GM19452 (cell line): ENCODE data around the gene ACSS3.
"Not testable (repeated sequence)": the region's sequence is repeated elsewhere in the genome, so short reads cannot be mapped to it uniquely, and the experiment has no call there.

Experiments
- ATAC-seq: cut with Tn5 transposase; IDR thresholded peaks from one replicate; pipeline ENCODE4 v1.9.1; 2021; ENCODE audit not compliant: unreplicated experiment

Gene ACSS3

GRCh38 chr12:81077686-81078441 lies at the start of gene ACSS3:
Gene ACSS3 (plus strand): TSS chr12:81078079. CDS start chr12:81078121, 42 bp downstream.
- no peak for ATAC-seq

GRCh38 chr12:81034926-81035325 lies 43.0 kb upstream of the ACSS3 start:
- ATAC-seq = no peak

GRCh38 chr12:81039231-81039630 lies 38.6 kb upstream of the ACSS3 start:
- no peak for ATAC-seq

- ATAC-seq = no peak
These were observed 33.7 kb upstream of the ACSS3 start for GRCh38 chr12:81043979-81044740.

GRCh38 chr12:81064971-81065370 lies 12.9 kb upstream of the ACSS3 start:
- ATAC-seq = not testable (repeated sequence)

GRCh38 chr12:81070846-81071245 lies 7.0 kb upstream of the ACSS3 start:
- no peak for ATAC-seq

- ATAC-seq = no peak
These were observed 2.3 kb upstream of the ACSS3 start for GRCh38 chr12:81075539-81075938.

- no peak for ATAC-seq
These were observed 572 bp upstream of the ACSS3 start for GRCh38 chr12:81077329-81077685.

GRCh38 chr12:81078469-81079196 lies 754 bp downstream of the ACSS3 start:
- no peak for ATAC-seq

GRCh38 chr12:81079280-81080076 lies 1.6 kb downstream of the ACSS3 start:
- ATAC-seq = no peak

GRCh38 chr12:81080431-81080983 lies 2.6 kb downstream of the ACSS3 start:
- no peak for ATAC-seq

GRCh38 chr12:81081726-81082125 lies 3.8 kb downstream of the ACSS3 start:
- ATAC-seq = no peak

GRCh38 chr12:81083018-81083417 lies 5.1 kb downstream of the ACSS3 start:
- ATAC-seq = no peak

GRCh38 chr12:81083906-81084513 lies 6.1 kb downstream of the ACSS3 start:
- ATAC-seq = no peak

GRCh38 chr12:81084811-81085350 lies 7.0 kb downstream of the ACSS3 start:
- no peak for ATAC-seq

GRCh38 chr12:81085832-81086231 lies 8.0 kb downstream of the ACSS3 start:
- no peak for ATAC-seq

- no peak for ATAC-seq
These were observed 8.5 kb downstream of the ACSS3 start for GRCh38 chr12:81086342-81086741.

GRCh38 chr12:81088221-81088620 lies 10.3 kb downstream of the ACSS3 start:
- no peak for ATAC-seq

GRCh38 chr12:81089412-81089811 lies 11.5 kb downstream of the ACSS3 start:
- ATAC-seq = no peak

- ATAC-seq = no peak
These were observed 14.2 kb downstream of the ACSS3 start for GRCh38 chr12:81092053-81092452.
